ENCODE data around the gene EPHA7.

The EPHA7 gene

DNA sequence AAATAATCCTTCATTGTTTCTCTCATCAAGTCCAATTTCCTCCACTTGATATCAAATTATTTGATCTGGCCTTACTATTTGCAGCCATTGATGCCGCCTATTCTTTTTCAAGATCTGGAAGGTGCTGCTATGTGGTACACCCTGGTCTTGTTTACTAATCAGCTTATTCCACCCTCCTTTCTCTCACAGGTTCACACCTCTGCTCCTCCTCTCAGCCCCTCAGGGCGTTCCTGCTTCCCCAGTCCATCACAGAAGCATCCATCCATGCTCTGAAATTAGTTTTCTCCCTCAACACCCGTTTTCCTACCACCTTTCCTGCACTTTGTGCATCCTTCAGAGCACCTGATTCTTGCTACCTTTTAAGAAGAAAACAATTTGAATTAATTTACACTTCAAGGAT lies 183.6 kb downstream of the EPHA7 start:
- Histone ChIP-seq H3K9me3 (ENCODE audit: control insufficient read depth, insufficient read depth, low read depth, low read length) (no peaks in the 10 kb centered on the region), H3K4me1 (ENCODE audit: control insufficient read depth, insufficient read depth, low read length) (peaks cover 2% of the 10 kb centered on the region; the same call in 1 of the 2 replicates), H3K27ac (ENCODE audit: extremely low read depth, low read depth, low read length) (no peak overlapping the region), H3K36me3 (ENCODE audit: control insufficient read depth in 2 of 2, insufficient read depth in 1 of 2, low read length in 2 of 2) (no peaks in the 10 kb centered on the region), H3K4me3 (ENCODE audit: low read depth, low read length) (no peak overlapping the region)
- POLR2A ChIA-PET = no interaction called here
- CTCF ChIA-PET = no interaction called here
- TF ChIP-seq ZNF18 (tag by site-specific recombination; IDR thresholded peaks at IDR 0.05) (peak; percentile 55; the same call in 1 of the 2 replicates), ZFP69B (tag by site-specific recombination; IDR thresholded peaks at IDR 0.05) (no peak)

- TF ChIP-seq ZNF391 (tag by site-specific recombination; IDR thresholded peaks at IDR 0.05; ENCODE audit: borderline replicate concordance, low read depth) (no peak), ZNF560 (tag by site-specific recombination; IDR thresholded peaks at IDR 0.05; ENCODE audit: borderline replicate concordance) (no peak), GFI1B (tag by site-specific recombination; IDR thresholded peaks at IDR 0.05) (no peak)
- H3K27ac ChIP-seq (ENCODE audit: extremely low read depth, low read depth, low read length) = no peak overlapping the region
- ChIA-PET POLR2A (no interaction called here), CTCF (interaction anchor here (0.6 to 0.7 kb wide), 2 partner anchors 167 to 416 kb away, joined by 3 to 4 read pairs; no protein-coding TSS in a partner anchor)
- no peaks in the 10 kb centered on the region for H3K36me3 ChIP-seq (ENCODE audit: control insufficient read depth in 2 of 2, insufficient read depth in 1 of 2, low read length in 2 of 2)
- no peaks in the 10 kb centered on the region for H3K9me3 ChIP-seq (ENCODE audit: control insufficient read depth, insufficient read depth, low read depth, low read length)
- no peak overlapping the region for H3K4me3 ChIP-seq (ENCODE audit: low read depth, low read length)
- peaks cover 5% of the 10 kb centered on the region; the same call in 1 of the 2 replicates for H3K4me1 ChIP-seq (ENCODE audit: control insufficient read depth, insufficient read depth, low read length)
These were observed 192.5 kb downstream of the EPHA7 start for GRCh38 chr6:93226822-93227221.

DNA sequence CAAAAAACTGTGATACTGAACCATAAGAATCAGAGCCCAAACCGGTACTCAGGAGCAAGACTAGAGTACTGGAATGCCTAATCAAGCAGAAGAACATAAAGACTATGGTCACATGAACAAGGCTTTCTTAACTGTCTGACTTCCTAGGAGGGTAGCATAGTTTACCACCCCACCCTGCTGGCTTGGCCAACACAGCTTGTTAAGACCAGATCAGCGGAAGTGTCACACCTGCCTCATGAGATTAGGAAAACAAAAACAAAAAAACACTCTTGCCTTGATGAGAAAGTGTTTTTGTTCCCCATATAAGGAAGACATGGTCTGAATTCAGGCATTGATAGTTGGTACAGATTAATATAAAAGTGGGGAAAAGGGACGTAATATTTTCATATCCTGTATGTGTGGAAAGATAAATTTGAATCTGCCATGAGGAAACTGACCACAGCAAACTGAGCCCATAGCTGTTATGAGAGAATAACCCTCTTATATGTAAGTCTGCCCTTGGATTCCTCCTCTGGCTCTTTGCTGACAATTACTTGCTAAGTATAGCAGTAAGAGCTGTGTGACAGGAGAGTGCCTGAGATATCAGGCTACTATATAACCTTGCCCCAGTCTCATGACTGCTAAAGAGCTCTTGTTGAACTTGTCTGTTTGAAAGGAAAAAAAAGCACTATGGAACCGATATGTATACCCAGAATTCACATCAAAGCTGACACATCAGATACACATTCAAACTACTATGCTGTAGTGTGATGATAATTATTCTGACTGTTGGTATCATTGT lies 197.1 kb downstream of the EPHA7 start:
- no peak overlapping the region for H3K27ac ChIP-seq (ENCODE audit: extremely low read depth, low read depth, low read length)
- no peak overlapping the region for H3K4me3 ChIP-seq (ENCODE audit: low read depth, low read length)
- no peaks in the 10 kb centered on the region for H3K36me3 ChIP-seq (ENCODE audit: control insufficient read depth in 2 of 2, insufficient read depth in 1 of 2, low read length in 2 of 2)
- no peaks in the 10 kb centered on the region for H3K4me1 ChIP-seq (ENCODE audit: control insufficient read depth, insufficient read depth, low read length)
- TF ChIP-seq ZNF292 (tag by site-specific recombination; IDR thresholded peaks at IDR 0.05; ENCODE audit: borderline replicate concordance, low read depth) (no peak), ZNF133 (tag by site-specific recombination; IDR thresholded peaks at IDR 0.05) (no peak), ZNF366 (tag by site-specific recombination; conservative IDR thresholded peaks at IDR 0.05) (no peak)
- POLR2A ChIA-PET = no interaction called here
- CTCF ChIA-PET = interaction anchor here (0.7 kb wide), 1 partner anchor 202 kb away, joined by 4 read pairs; no protein-coding TSS in a partner anchor
- no peaks in the 10 kb centered on the region for H3K9me3 ChIP-seq (ENCODE audit: control insufficient read depth, insufficient read depth, low read depth, low read length)

GRCh38 chr6:93219447-93219846 lies 199.9 kb downstream of the EPHA7 start:
- Histone ChIP-seq H3K36me3 (ENCODE audit: control insufficient read depth in 2 of 2, insufficient read depth in 1 of 2, low read length in 2 of 2) (no peaks in the 10 kb centered on the region), H3K4me1 (ENCODE audit: control insufficient read depth, insufficient read depth, low read length) (no peaks in the 10 kb centered on the region), H3K9me3 (ENCODE audit: control insufficient read depth, insufficient read depth, low read depth, low read length) (no peaks in the 10 kb centered on the region), H3K27ac (ENCODE audit: extremely low read depth, low read depth, low read length) (no peak overlapping the region), H3K4me3 (ENCODE audit: low read depth, low read length) (no peak overlapping the region)
- ChIA-PET POLR2A (interaction anchor here (1.5 kb wide), 1 partner anchor 198 kb away, joined by 3 read pairs; no protein-coding TSS in a partner anchor), CTCF (no interaction called here)
- TF ChIP-seq ZNF24 (tag by site-specific recombination; IDR thresholded peaks at IDR 0.05) (no peak), ZNF202 (tag by site-specific recombination; IDR thresholded peaks at IDR 0.05; ENCODE audit: borderline replicate concordance) (no peak), ZNF529 (tag by site-specific recombination; IDR thresholded peaks at IDR 0.05; ENCODE audit: insufficient replicate concordance) (no peak), ZBTB26 (tag by site-specific recombination; optimal IDR thresholded peaks at IDR 0.05) (no peak), ZXDB (tag by site-specific recombination; IDR thresholded peaks at IDR 0.05) (no peak), FEZF1 (tag by site-specific recombination; IDR thresholded peaks at IDR 0.05) (no peak), ZNF341 (tag by site-specific recombination; IDR thresholded peaks at IDR 0.05; ENCODE audit: low read depth) (no peak), AEBP2 (tag by site-specific recombination; IDR thresholded peaks at IDR 0.05; ENCODE audit: borderline replicate concordance) (no peak), ZNF792 (tag by site-specific recombination; IDR thresholded peaks at IDR 0.05) (no peak), ZNF561 (tag by site-specific recombination; IDR thresholded peaks at IDR 0.05; ENCODE audit: borderline replicate concordance) (no peak)
- TF ChIP-seq, protein P1, sequence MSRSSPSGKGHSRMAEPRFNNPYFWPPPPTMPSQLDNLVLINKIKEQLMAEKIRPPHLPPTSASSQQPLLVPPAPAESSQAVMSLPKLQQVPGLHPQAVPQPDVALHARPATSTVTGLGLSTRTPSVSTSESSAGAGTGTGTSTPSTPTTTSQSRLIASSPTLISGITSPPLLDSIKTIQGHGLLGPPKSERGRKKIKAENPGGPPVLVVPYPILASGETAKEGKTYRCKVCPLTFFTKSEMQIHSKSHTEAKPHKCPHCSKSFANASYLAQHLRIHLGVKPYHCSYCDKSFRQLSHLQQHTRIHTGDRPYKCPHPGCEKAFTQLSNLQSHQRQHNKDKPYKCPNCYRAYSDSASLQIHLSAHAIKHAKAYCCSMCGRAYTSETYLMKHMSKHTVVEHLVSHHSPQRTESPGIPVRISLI (tag by site-specific recombination; IDR thresholded peaks at IDR 0.05) = no peak
- TF ChIP-seq, protein P2, sequence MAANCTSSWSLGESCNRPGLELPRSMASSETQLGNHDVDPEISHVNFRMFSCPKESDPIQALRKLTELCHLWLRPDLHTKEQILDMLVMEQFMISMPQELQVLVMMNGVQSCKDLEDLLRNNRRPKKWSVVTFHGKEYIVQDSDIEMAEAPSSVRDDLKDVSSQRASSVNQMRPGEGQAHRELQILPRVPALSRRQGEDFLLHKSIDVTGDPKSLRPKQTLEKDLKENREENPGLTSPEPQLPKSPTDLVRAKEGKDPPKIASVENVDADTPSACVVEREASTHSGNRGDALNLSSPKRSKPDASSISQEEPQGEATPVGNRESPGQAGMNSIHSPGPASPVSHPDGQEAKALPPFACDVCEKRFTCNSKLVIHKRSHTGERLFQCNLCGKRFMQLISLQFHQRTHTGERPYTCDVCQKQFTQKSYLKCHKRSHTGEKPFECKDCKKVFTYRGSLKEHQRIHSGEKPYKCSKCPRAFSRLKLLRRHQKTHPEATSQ (tag by site-specific recombination; IDR thresholded peaks at IDR 0.05) = no peak
